Thoracic aorta (tissue), 2 donors: ENCODE results near the gene AUTS2. TPM values are rescaled to one million over a fixed set of nuclear protein-coding genes. Genes with fewer than 3 reads are reported as not detected.

Experiments
- ATAC-seq: fragments of 150-250 bp; one replicate; pipeline ENCODE4 v1.8.0; 2017; ENCODE audit warnings: low read depth; ENCODE audit not compliant: insufficient number of reproducible peaks, low FRiP score
- DNase-seq: peaks from one replicate; pipeline ENCODE4 v3.0.0-alpha.2; 2020; ENCODE audit warnings: low spot score
- H3K27ac ChIP-seq, 2 donors: fragments of 200-600 bp; sonication (generic); 1 replicate in 1 of 2; 2 replicates in 1 of 2; pipeline ENCODE4 v1.5.1; 2016; ENCODE audit warnings: mild to moderate bottlenecking in 2 of 2, moderate library complexity in 2 of 2
- H3K27me3 ChIP-seq: fragments of 200-600 bp; sonication (generic); replicated peaks from 2 replicates; pipeline ENCODE4 v1.6.0; 2016; ENCODE audit warnings: mild to moderate bottlenecking; ENCODE audit not compliant: insufficient read depth
- H3K36me3 ChIP-seq: fragments of 200-600 bp; sonication (generic); one replicate; pipeline ENCODE4 v1.5.1; 2016
- H3K4me1 ChIP-seq, 2 donors: fragments of 200-600 bp; sonication (generic); 1 replicate in 1 of 2; 2 replicates in 1 of 2; pipeline versions ENCODE4 v1.5.1 to v1.6.0; 2016; ENCODE audit warnings: low read depth in 2 of 2, mild to moderate bottlenecking in 1 of 2; ENCODE audit not compliant: control insufficient read depth in 1 of 2
- H3K4me3 ChIP-seq: fragments of 200-600 bp; sonication (generic); 2 replicates; pipeline ENCODE4 v1.5.1; 2016; ENCODE audit warnings: mild to moderate bottlenecking
- H3K9me3 ChIP-seq: fragments of 200-600 bp; sonication (generic); 2 replicates; pipeline ENCODE4 v1.5.1; 2016
- CTCF ChIP-seq: fragments of 200-600 bp; sonication (generic); IDR thresholded peaks from one replicate; pipeline ENCODE4 v1.5.1; 2019; ENCODE audit warnings: antibody characterized with exemption
- total RNA-seq, 2 donors: library from RNA; depleted of rRNA; stranded (reverse); fragments of >200 nt; gene quantifications; one replicate each; pipeline versions ENCODE4 v1.1.0 to v1.2.3, GENCODE V29; 2016

The AUTS2 gene
- total RNA-seq, 2 donors from 2014 or later: 49.4 to 101 TPM

DNA sequence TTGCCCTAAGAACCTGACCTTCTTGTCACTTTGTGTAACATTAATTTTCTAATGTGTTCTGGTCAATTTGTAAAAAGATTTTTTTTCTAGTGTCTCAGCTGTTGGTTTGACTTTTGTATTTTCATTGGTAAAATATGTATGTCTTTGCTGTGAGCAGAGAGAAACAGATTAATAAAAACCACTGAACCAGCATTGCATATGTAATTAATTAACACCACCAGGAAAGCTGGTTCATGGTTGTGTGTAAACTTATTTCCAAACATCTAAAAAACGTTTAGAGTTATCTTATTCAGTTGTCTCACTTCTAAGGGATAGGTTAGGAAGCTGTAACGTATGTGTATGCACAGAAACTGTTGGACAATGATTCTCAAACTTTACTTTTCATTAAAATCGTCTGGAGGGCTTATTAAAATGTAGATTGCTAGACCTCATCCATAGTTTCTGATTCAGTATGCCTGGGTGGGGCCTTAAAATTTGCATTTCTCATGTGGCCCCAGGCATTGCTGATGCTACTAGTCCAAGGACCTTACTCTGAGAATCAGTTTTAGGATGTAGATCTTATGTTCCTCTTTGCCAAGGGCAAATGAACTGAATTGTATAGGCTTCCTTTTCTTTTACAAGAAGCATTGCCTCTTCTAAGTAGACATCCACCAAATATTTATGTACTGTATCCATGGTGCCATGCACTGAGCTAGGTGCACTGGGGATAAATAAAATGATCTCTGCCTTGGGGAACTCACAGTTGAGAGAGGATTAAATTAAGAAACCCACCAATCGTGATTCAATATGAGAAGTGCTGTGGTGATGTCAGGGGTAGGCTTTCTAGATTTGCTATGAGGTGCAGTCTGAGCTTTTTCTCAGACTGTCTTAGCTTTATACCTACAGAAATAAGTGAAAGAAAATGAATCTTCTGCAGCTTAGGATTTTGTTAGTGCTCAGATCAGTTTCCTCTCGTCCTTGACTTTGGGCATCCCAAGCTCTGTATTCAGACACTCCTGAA is 98.7 kb downstream of the AUTS2 start:
- ATAC-seq (no peak), DNase-seq (no peak)
- Histone ChIP-seq H3K27me3 (no peaks in the 10 kb centered on the region), H3K36me3 (no peaks in the 10 kb centered on the region), H3K4me3 (no peak overlapping the region), H3K4me1 (no peaks in the 10 kb centered on the region), H3K9me3 (no peaks in the 10 kb centered on the region), H3K27ac (no peak overlapping the region)
- no peak for TF ChIP-seq CTCF

GRCh38 chr7:69698109-69698825 is 100.0 kb downstream of the AUTS2 start:
- H3K9me3 ChIP-seq: no peaks in the 10 kb centered on the region
- H3K36me3 ChIP-seq: no peaks in the 10 kb centered on the region
- DNase-seq (no peak), ATAC-seq (no peak)
- no peaks in the 10 kb centered on the region for H3K4me1 ChIP-seq
- no peaks in the 10 kb centered on the region for H3K27me3 ChIP-seq
- no peak overlapping the region for H3K27ac ChIP-seq
- TF ChIP-seq CTCF: no peak
- no peak overlapping the region for H3K4me3 ChIP-seq

DNA sequence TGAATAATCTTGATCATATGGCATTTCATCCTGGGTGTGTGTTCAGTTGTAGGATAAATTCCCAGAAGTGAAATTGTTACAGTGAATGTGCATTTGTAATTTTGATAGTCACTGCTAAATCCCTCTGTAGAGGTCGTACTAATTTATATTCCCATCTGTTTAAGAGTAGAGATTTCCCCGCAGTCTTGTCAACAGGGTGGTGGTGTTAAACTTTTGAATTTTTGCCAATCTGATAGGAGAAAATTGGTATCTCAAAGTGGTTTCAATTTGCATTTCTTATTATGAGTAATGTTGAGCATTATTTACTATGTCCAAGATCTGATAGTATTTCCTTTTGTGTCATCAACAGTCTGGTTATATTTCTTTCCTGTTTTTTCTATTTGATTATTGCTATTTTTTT is 101.7 kb downstream of the AUTS2 start:
- Histone ChIP-seq H3K9me3 (no peaks in the 10 kb centered on the region), H3K27me3 (no peaks in the 10 kb centered on the region), H3K36me3 (no peaks in the 10 kb centered on the region), H3K4me1 (no peaks in the 10 kb centered on the region), H3K27ac (no peak overlapping the region), H3K4me3 (no peak overlapping the region)
- ATAC-seq: no peak
- no peak for DNase-seq
- no peak for TF ChIP-seq CTCF

DNA sequence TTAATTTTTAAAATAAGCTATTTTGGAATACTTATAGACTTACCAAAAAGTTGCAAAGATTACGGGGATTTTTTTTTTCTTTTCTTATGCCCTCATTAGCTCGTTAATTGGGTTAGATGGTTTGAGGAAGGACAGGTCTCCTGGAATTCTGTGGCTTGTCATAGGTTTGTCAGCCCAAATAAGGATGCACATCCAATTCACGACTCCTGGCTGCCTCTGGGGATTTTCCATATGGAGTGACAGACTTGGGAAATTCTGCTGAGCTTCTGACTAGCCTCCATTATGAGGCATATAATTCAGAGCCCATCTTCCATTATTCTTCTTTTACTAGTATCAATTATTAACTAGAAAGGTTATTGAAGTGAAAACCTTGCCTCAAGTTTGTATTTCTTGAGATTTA is 102.1 kb downstream of the AUTS2 start:
- H3K9me3 ChIP-seq: no peaks in the 10 kb centered on the region
- no peaks in the 10 kb centered on the region for H3K27me3 ChIP-seq
- TF ChIP-seq CTCF: no peak
- no peak for ATAC-seq
- H3K4me1 ChIP-seq: no peaks in the 10 kb centered on the region
- H3K36me3 ChIP-seq: no peaks in the 10 kb centered on the region
- H3K4me3 ChIP-seq: no peak overlapping the region
- H3K27ac ChIP-seq: no peak overlapping the region
- no peak for DNase-seq

DNA sequence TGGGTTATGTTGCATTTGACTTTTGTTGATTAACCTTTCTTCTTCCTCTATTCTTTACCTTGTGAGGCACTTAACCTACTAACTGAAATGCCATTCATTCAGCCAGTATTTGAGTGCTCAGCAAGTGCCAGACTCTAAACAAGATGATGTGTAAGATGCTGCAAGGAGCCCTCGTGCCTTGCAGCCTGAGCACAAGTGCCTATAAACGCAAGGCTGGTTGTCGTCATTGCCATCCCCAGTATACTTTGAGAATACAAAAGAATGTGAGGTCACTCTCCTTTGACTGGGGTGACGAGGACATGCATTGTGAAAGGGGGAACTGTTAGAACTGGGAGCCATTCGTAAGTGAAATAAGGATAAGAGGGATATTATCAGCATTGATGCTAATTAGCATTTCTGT is 103.0 kb downstream of the AUTS2 start:
- no peak for DNase-seq
- no peaks in the 10 kb centered on the region for H3K36me3 ChIP-seq
- no peak overlapping the region for H3K27ac ChIP-seq
- no peak for ATAC-seq
- no peak overlapping the region for H3K4me3 ChIP-seq
- TF ChIP-seq CTCF: no peak
- H3K4me1 ChIP-seq: no peaks in the 10 kb centered on the region
- no peaks in the 10 kb centered on the region for H3K27me3 ChIP-seq
- H3K9me3 ChIP-seq: no peaks in the 10 kb centered on the region
